Kidney (tissue), 14 donors: ENCODE data around the gene BCLAF3. TPM values are rescaled to one million over a fixed set of nuclear protein-coding genes. Genes with fewer than 3 reads are reported as not detected.

Experiments
- DNase-seq, 5 donors: peaks; one replicate each; pipeline ENCODE4 v3.0.0-alpha.2; 2013 to 2020
- FAIRE-seq: peaks from 2 replicates; lab custom pipeline; 2012; peaks lifted over from hg19 to GRCh38; lab: Jason Lieb, UNC
- H3K27ac ChIP-seq, 2 donors: one replicate each; pipeline ENCODE4 v1.7.0; 2013; ENCODE audit warnings: low read depth in 2 of 2, low read length in 2 of 2, inconsistent platforms in 1 of 2
- H3K27me3 ChIP-seq: one replicate; pipeline ENCODE4 v1.7.1; 2013; ENCODE audit warnings: low read length, inconsistent platforms; ENCODE audit not compliant: control insufficient read depth, insufficient read depth
- H3K36me3 ChIP-seq, 3 donors: one replicate each; pipeline versions ENCODE4 v1.7.0 to v1.7.1; 2013; ENCODE audit warnings: low read length in 3 of 3, control low read depth in 1 of 3, inconsistent platforms in 1 of 3; ENCODE audit not compliant: insufficient read depth in 3 of 3, control insufficient read depth in 2 of 3
- H3K4me1 ChIP-seq, 3 donors: one replicate each; pipeline versions ENCODE4 v1.7.0 to v1.7.1; 2013; ENCODE audit warnings: low read length in 3 of 3, inconsistent platforms in 1 of 3, low read depth in 1 of 3; ENCODE audit not compliant: control insufficient read depth in 2 of 3, insufficient read depth in 2 of 3
- H3K4me3 ChIP-seq, 3 donors: one replicate each; pipeline versions ENCODE4 v1.7.0 to v1.8.1; 2013; ENCODE audit warnings: low read length in 3 of 3, control low read depth in 1 of 3, inconsistent platforms in 1 of 3
- H3K9ac ChIP-seq, 3 donors: one replicate each; pipeline versions ENCODE4 v1.7.0 to v1.7.1; 2013; ENCODE audit warnings: low read length in 3 of 3, control low read depth in 1 of 3, inconsistent platforms in 1 of 3
- H3K9me3 ChIP-seq, 3 donors: one replicate each; pipeline versions ENCODE4 v1.7.0 to v1.7.1; 2013; ENCODE audit warnings: low read length in 3 of 3, control low read depth in 1 of 3, inconsistent platforms in 1 of 3; ENCODE audit not compliant: control insufficient read depth in 2 of 3, insufficient read depth in 1 of 3
- intact Hi-C: fragments of 100-400 bp; cut with DNase I; formaldehyde crosslinking; loops from one replicate; pipeline ENCODE4 v1.11.1; 2022
- polyA plus RNA-seq: library from polyadenylated mRNA; stranded (reverse); fragments of 350-450 nt; fragmentation: Illumina TruSeq; extraction: RNeasy Lipid Tissue Mini Kit (QIAGEN cat#74804); gene quantifications from one replicate; pipeline ENCODE4 v1.2.3, GENCODE V29; 2014; ENCODE audit warnings: low read depth, low replicate concordance; ENCODE audit not compliant: insufficient read depth
- total RNA-seq: library from RNA; stranded (reverse); fragmentation: NEBNext Ultra II Directional; extraction: Animal tissue kit (Norgen Biotek cat#: 25700); gene quantifications from one replicate; pipeline ENCODE4 v1.2.1, GENCODE V29; 2021
- TF ChIP-seq, protein P1 (sequence below): IDR thresholded peaks from 3 replicates; pipeline ENCODE4 v1.5.1; 2012; ENCODE audit warnings: mild to moderate bottlenecking, moderate library complexity, borderline replicate concordance; ENCODE audit not compliant: insufficient read depth; ENCODE audit errors: extremely low read depth
- donor health status: control.
- donor health status: control.
- donor health status: control.
- donor health status: control.
- donor health status: control.
- donor health status: DM: yes; HTN: yes; CAD: no.
- donor health status: Normal renal cell carcinoma (clear cell type).

BCLAF3 gene
- total and polyA plus RNA-seq, 2 donors from 2014 or later, result 3.1 to 17.2 TPM

DNA sequence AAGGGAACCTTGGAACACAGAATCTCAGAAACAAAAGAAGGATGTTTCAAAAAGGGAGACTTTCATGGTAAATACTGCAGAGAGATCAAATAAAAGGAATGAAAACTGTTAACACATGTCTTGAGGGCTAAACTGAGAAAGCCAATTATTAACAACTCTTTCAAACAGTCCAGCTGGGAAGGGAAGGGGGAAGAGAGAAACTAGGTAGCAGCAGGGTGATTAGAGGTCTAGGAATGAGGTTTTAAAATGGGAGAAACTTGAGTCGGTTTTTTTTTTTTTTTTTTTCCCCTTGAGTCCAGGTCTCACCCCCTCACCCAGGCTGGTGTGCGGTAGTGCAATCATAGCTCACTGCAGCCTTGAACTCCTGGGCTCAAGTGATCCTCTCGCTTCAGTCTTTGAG lies 4.3 kb downstream of the BCLAF3 start:
- Histone ChIP-seq H3K4me1 (peaks cover 0 to 6% (median 2%) of the 10 kb centered on the region in 3 donors), H3K27ac (no peak overlapping the region), H3K9me3 (peaks cover 0 to under 1% (median 0%) of the 10 kb centered on the region in 3 donors), H3K36me3 (no peaks in the 10 kb centered on the region), H3K9ac (no peak overlapping the region), H3K27me3 (peaks cover 1% of the 10 kb centered on the region), H3K4me3 (no peak overlapping the region)
- TF ChIP-seq, protein P1, sequence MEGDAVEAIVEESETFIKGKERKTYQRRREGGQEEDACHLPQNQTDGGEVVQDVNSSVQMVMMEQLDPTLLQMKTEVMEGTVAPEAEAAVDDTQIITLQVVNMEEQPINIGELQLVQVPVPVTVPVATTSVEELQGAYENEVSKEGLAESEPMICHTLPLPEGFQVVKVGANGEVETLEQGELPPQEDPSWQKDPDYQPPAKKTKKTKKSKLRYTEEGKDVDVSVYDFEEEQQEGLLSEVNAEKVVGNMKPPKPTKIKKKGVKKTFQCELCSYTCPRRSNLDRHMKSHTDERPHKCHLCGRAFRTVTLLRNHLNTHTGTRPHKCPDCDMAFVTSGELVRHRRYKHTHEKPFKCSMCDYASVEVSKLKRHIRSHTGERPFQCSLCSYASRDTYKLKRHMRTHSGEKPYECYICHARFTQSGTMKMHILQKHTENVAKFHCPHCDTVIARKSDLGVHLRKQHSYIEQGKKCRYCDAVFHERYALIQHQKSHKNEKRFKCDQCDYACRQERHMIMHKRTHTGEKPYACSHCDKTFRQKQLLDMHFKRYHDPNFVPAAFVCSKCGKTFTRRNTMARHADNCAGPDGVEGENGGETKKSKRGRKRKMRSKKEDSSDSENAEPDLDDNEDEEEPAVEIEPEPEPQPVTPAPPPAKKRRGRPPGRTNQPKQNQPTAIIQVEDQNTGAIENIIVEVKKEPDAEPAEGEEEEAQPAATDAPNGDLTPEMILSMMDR, result no peak
- DNase-seq (peak in 2 of 5 donors; percentile 8 to 18), FAIRE-seq (no peak)
- intact Hi-C loops, result no loop called here

DNA sequence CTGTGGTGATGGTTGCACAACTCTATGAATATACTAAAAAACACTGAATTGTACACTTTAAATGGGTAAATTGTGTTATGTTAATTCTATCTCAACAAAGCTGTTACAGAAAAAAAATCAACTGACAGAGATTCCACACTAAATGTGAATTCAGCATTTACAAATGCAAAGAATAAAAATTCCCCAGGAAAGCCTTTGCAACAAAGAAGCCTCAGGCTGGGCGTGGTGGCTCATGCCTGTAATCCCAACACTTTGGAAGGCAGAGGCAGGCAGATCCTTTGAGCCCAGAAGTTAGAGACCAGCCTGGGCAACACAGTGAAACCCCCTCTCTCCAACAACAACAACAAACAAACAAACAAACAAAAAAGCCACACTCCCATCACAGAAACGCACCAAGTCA lies 8.9 kb downstream of the BCLAF3 start:
- TF ChIP-seq, protein P1, result no peak
- intact Hi-C loops, result no loop called here

DNA sequence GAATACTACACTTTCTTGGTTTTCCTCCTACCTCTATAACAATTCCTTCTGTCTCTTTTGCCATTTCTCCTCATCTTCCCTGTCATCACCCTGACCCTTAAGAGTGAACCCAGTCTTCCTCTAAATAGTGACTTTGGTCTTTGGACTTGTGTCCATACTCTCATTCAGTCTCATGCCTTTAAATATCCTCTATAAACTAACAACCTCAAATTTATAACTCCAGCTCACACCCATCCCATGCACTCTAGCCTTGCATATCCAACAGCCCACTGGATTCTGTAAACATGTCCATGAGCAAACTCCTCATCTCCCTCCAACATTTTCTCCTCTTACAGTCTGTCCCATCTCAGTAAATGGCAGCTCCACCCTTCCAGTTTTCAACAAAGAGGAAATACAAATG lies 15.0 kb downstream of the BCLAF3 start:
- no peaks in the 10 kb centered on the region for H3K36me3 ChIP-seq
- H3K4me3 ChIP-seq, result no peak overlapping the region
- DNase-seq (no peak), FAIRE-seq (no peak)
- no peaks in the 10 kb centered on the region for H3K4me1 ChIP-seq
- no peak overlapping the region for H3K27ac ChIP-seq
- H3K27me3 ChIP-seq, result no peaks in the 10 kb centered on the region
- no peak overlapping the region for H3K9ac ChIP-seq
- intact Hi-C loops, result no loop called here
- TF ChIP-seq, protein P1, result no peak
- H3K9me3 ChIP-seq, result peaks cover 0 to 8% (median 0%) of the 10 kb centered on the region in 3 donors

More for the DNA sequence above, 8.9 kb downstream of the BCLAF3 start:
- no peak overlapping the region for H3K4me3 ChIP-seq
- H3K9ac ChIP-seq, result no peak overlapping the region
- H3K4me1 ChIP-seq, result no peaks in the 10 kb centered on the region
- H3K27ac ChIP-seq, result no peak overlapping the region
- no peaks in the 10 kb centered on the region for H3K36me3 ChIP-seq
- DNase-seq (no peak), FAIRE-seq (no peak)
- H3K9me3 ChIP-seq, result peaks cover 0 to 8% (median 0%) of the 10 kb centered on the region in 3 donors
- H3K27me3 ChIP-seq, result no peaks in the 10 kb centered on the region

DNA sequence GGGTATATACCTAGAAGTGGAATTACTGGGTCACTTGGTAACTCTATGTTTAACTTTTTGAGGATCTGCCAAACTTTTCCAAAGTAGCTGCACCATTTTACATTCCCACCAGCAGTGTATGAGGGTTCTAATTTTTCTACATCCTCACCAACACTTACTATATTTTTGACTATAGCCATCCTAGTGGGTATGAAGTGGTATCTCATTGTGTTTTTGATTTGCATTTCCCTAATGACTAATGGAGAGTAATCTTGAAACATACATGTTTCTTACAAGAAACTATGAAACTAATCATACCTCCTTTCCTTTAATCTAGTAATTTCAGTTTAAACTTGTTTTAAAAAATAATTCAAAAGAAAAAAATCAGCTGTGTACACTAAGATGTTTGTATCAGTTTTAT lies 17.9 kb downstream of the BCLAF3 start:
- peak; percentile 49 for FAIRE-seq
- H3K27me3 ChIP-seq, result no peaks in the 10 kb centered on the region
- TF ChIP-seq, protein P1, result no peak

More for the DNA sequence above, 17.9 kb downstream of the BCLAF3 start:
- Histone ChIP-seq H3K9ac (no peak overlapping the region), H3K9me3 (peaks cover 0 to 4% (median 0%) of the 10 kb centered on the region in 3 donors), H3K27ac (no peak overlapping the region), H3K36me3 (no peaks in the 10 kb centered on the region), H3K4me3 (no peak overlapping the region), H3K4me1 (no peaks in the 10 kb centered on the region)
- no peak for DNase-seq
- intact Hi-C loops, result no loop called here
